Measurements from ENCODE around the gene ATF7. TPM values are rescaled to one million over a fixed set of nuclear protein-coding genes. Genes with fewer than 3 reads are reported as not detected.
A peak's percentile ranks its signal among the peaks of the same experiment; 100 is the strongest.
"Not testable (repeated sequence)": the region's sequence is repeated elsewhere in the genome, so short reads cannot be mapped to it uniquely, and the experiment has no call there.

ATF7 gene
- total RNA-seq, 2 donors from 2014 or later = 37.9 to 46.7 TPM

DNA sequence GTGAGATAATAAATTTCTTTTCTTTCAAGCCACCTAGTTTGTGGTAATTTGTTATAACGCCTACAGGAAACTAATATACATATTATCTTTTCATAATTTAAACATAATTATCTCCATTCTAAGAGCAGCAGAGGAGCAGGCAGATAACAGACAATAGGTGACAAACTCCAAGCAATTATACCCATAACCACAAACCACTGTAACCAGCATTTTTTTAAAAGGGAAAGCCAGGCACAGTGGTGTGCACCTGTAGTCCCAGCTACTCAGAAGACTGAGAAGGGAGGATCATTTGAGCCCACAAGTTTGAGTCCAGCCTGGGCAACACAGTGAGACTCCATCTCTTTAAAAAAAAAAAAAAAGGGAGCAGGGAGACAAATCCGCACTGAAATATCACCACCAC, 54.9 kb downstream of the ATF7 start:
- intact Hi-C loops (cut with DNase I) = no loop called here
- 93% methylated on average over 2 of the region's 2 CpGs for WGBS
- no peaks in the 10 kb centered on the region for H3K9me3 ChIP-seq
- H3K27me3 ChIP-seq (replicated peaks; ENCODE audit: insufficient read depth) = no peaks in the 10 kb centered on the region
- TF ChIP-seq POLR2A (IDR thresholded peaks at IDR 0.05) (no peak), POLR2AphosphoS5 (IDR thresholded peaks at IDR 0.05) (no peak)
- TF ChIP-seq, protein P1, sequence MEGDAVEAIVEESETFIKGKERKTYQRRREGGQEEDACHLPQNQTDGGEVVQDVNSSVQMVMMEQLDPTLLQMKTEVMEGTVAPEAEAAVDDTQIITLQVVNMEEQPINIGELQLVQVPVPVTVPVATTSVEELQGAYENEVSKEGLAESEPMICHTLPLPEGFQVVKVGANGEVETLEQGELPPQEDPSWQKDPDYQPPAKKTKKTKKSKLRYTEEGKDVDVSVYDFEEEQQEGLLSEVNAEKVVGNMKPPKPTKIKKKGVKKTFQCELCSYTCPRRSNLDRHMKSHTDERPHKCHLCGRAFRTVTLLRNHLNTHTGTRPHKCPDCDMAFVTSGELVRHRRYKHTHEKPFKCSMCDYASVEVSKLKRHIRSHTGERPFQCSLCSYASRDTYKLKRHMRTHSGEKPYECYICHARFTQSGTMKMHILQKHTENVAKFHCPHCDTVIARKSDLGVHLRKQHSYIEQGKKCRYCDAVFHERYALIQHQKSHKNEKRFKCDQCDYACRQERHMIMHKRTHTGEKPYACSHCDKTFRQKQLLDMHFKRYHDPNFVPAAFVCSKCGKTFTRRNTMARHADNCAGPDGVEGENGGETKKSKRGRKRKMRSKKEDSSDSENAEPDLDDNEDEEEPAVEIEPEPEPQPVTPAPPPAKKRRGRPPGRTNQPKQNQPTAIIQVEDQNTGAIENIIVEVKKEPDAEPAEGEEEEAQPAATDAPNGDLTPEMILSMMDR (IDR thresholded peaks at IDR 0.05) = no peak
- DNase-seq (ENCODE audit: low spot score) = no peak
- peaks cover 3% of the 10 kb centered on the region for H3K4me1 ChIP-seq (replicated peaks)
- H3K4me3 ChIP-seq = no peak overlapping the region
- no peaks in the 10 kb centered on the region for H3K36me3 ChIP-seq
- no peak overlapping the region for H3K27ac ChIP-seq

GRCh38 chr12:53568809-53569557, 57.2 kb downstream of the ATF7 start:
- Histone ChIP-seq H3K36me3 (no peaks in the 10 kb centered on the region), H3K4me1 (replicated peaks) (no peaks in the 10 kb centered on the region), H3K27ac (peak overlapping the region in 1 of 2 donors; percentile 48), H3K4me3 (no peak overlapping the region), H3K9me3 (no peaks in the 10 kb centered on the region), H3K27me3 (replicated peaks; ENCODE audit: insufficient read depth) (no peaks in the 10 kb centered on the region)
- intact Hi-C loops (cut with DNase I) = no loop called here
- TF ChIP-seq, protein P1 (IDR thresholded peaks at IDR 0.05) = no peak
- peak; percentile 37 for TF ChIP-seq POLR2AphosphoS5 (IDR thresholded peaks at IDR 0.05)
- no peak for TF ChIP-seq POLR2A (IDR thresholded peaks at IDR 0.05)
- 74% methylated on average over 2 of the region's 2 CpGs for WGBS
- DNase-seq (ENCODE audit: low spot score) = no peak

GRCh38 chr12:53567961-53568808, 58.0 kb downstream of the ATF7 start:
- intact Hi-C loops (cut with DNase I) = no loop called here
- no peaks in the 10 kb centered on the region for H3K4me1 ChIP-seq (replicated peaks)
- no peaks in the 10 kb centered on the region for H3K9me3 ChIP-seq
- TF ChIP-seq, protein P1 (IDR thresholded peaks at IDR 0.05) = no peak
- TF ChIP-seq POLR2A (IDR thresholded peaks at IDR 0.05) = no peak
- WGBS = 59% methylated on average over 6 of the region's 6 CpGs
- peak overlapping the region in 1 of 2 donors; percentile 45 for H3K27ac ChIP-seq
- no peak for DNase-seq (ENCODE audit: low spot score)
- no peaks in the 10 kb centered on the region for H3K27me3 ChIP-seq (replicated peaks; ENCODE audit: insufficient read depth)
- no peaks in the 10 kb centered on the region for H3K36me3 ChIP-seq
- H3K4me3 ChIP-seq = no peak overlapping the region

GRCh38 chr12:53565376-53565775, 60.8 kb downstream of the ATF7 start:
- H3K27ac ChIP-seq; H3K27me3 ChIP-seq (replicated peaks; ENCODE audit: insufficient read depth); intact Hi-C loops (cut with DNase I); H3K4me1 ChIP-seq (replicated peaks); H3K9me3 ChIP-seq; H3K4me3 ChIP-seq; H3K36me3 ChIP-seq; DNase-seq (ENCODE audit: low spot score): not testable (repeated sequence)
- 93% methylated on average over 5 of the region's 5 CpGs for WGBS

DNA sequence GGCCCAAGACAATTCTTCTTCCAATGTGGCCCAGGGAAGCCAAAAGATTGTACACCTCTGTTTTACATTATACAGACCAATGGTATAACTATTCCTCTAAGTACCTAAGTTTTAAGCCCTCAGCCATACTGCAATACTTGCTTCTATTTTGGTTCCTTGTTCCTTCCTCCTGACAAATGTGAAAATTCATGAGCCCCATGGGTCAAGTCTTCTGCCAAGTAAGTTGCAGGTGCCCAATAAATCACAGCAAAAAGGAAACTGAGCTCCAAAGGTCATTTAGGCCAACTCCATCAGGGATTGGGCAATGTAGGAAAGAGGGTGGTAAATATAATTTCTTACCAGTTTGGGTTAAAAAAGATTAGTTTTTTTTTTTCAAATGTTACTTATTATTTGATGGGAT, 61.2 kb downstream of the ATF7 start:
- H3K4me1 ChIP-seq (replicated peaks) = peaks cover 7% of the 10 kb centered on the region
- H3K27ac ChIP-seq = no peak overlapping the region
- TF ChIP-seq POLR2AphosphoS5 (IDR thresholded peaks at IDR 0.05) (peak; percentile 70), POLR2A (IDR thresholded peaks at IDR 0.05) (no peak)
- H3K4me3 ChIP-seq = no peak overlapping the region
- no peaks in the 10 kb centered on the region for H3K27me3 ChIP-seq (replicated peaks; ENCODE audit: insufficient read depth)
- intact Hi-C loops (cut with DNase I) = no loop called here
- no peaks in the 10 kb centered on the region for H3K36me3 ChIP-seq
- no peaks in the 10 kb centered on the region for H3K9me3 ChIP-seq
- DNase-seq (ENCODE audit: low spot score) = no peak
